HepG2 (cell line): ENCODE data around the gene PERCC1. TPM values are rescaled to one million over a fixed set of nuclear protein-coding genes. Genes with fewer than 3 reads are reported as not detected.
A peak's percentile ranks its signal among the peaks of the same experiment; 100 is the strongest.

Experiments
- AGO1 ChIP-seq: fragments of 200-400 bp; formaldehyde crosslinking; IDR thresholded peaks from 2 replicates; pipeline ENCODE4 v1.6.1; 2017; ENCODE audit warnings: mild to moderate bottlenecking, low read depth, low read length, moderate library complexity; ENCODE audit not compliant: poor library complexity, severe bottlenecking
- AGO2 ChIP-seq: fragments of 200-400 bp; formaldehyde crosslinking; optimal IDR thresholded peaks from 2 replicates; pipeline ENCODE3; 2017; ENCODE audit warnings: mild to moderate bottlenecking, low read depth, low read length, moderate library complexity
- ARID4A ChIP-seq: sonication (generic); formaldehyde crosslinking; IDR thresholded peaks from 2 replicates; pipeline ENCODE4 v1.5.0; 2020; ENCODE audit warnings: mild to moderate bottlenecking, missing genetic modification reagents, borderline replicate concordance
- CREB1 ChIP-seq, 2 experiments: fragments of 450-650 bp in 1 of 2; IDR thresholded peaks; 2 replicates each; pipeline ENCODE4 v1.6.1; 2016 to 2017; ENCODE audit warnings: control low read depth in 1 of 2, mild to moderate bottlenecking in 1 of 2, missing compliant biosample characterization in 1 of 2, missing genetic modification characterization in 1 of 2
- FOXP1 ChIP-seq, 2 experiments: fragments of 450-650 bp in 1 of 2; IDR thresholded peaks; 2 replicates each; pipeline ENCODE4 v1.6.1; 2017 to 2018; ENCODE audit warnings: antibody characterized with exemption in 1 of 2
- MAFK ChIP-seq, 2 experiments: IDR thresholded peaks in 1 of 2; conservative IDR thresholded peaks in 1 of 2; 2 replicates each; pipeline ENCODE4 v1.6.1; 2011; ENCODE audit warnings: improper control_type of control experiment in 2 of 2, low read length in 2 of 2
- THAP9 ChIP-seq: sonication (generic); formaldehyde crosslinking; IDR thresholded peaks from 2 replicates; pipeline ENCODE4; 2020; ENCODE audit warnings: missing genetic modification reagents, mild to moderate bottlenecking, borderline replicate concordance
- ZBTB3 ChIP-seq: sonication (generic); formaldehyde crosslinking; IDR thresholded peaks from 2 replicates; pipeline ENCODE4 v1.4.0; 2020; ENCODE audit warnings: low read depth, mild to moderate bottlenecking, moderate library complexity, missing genetic modification reagents, borderline replicate concordance
- ZFP36 ChIP-seq: fragments of 150-350 bp; IDR thresholded peaks from 2 replicates; pipeline ENCODE4 v1.6.1; 2018; ENCODE audit warnings: borderline replicate concordance, low read length, low read depth; ENCODE audit not compliant: partially characterized antibody
- ZNF354B ChIP-seq: sonication (generic); formaldehyde crosslinking; IDR thresholded peaks from 2 replicates; pipeline ENCODE4 v1.8.0; 2022; ENCODE audit warnings: mild to moderate bottlenecking, missing genetic modification reagents
- ZNF646 ChIP-seq: sonication (generic); formaldehyde crosslinking; IDR thresholded peaks from 2 replicates; pipeline ENCODE4 v1.9.0; 2021; ENCODE audit warnings: mild to moderate bottlenecking, missing genetic modification reagents
- ZNF670 ChIP-seq: sonication (generic); formaldehyde crosslinking; IDR thresholded peaks from 2 replicates; pipeline ENCODE4 v1.8.0; 2022; ENCODE audit warnings: mild to moderate bottlenecking, missing genetic modification reagents, borderline replicate concordance
- ZNF780A ChIP-seq: sonication (generic); formaldehyde crosslinking; IDR thresholded peaks from 2 replicates; pipeline ENCODE4 v1.8.0; 2022; ENCODE audit warnings: mild to moderate bottlenecking, missing genetic modification reagents, moderate library complexity
- polyA plus RNA-seq, 8 experiments: library from polyadenylated mRNA; depleted of rRNA in 3 of 8; stranded (reverse) in 7 of 8; unstranded in 1 of 8; fragments of >200 nt; fragmentation: Illumina TruSeq in 4 of 8; extraction: Trizol in 4 of 8; gene quantifications; 2 replicates each; pipeline versions ENCODE4 v1.2.1 to v1.2.3, GENCODE V29; 2011 to 2016; ENCODE audit warnings: low read depth in 4 of 8, missing spikeins in 1 of 8, mixed read lengths in 1 of 8; ENCODE audit not compliant: insufficient read depth in 1 of 8
- total RNA-seq, 5 experiments: library from RNA; depleted of rRNA; stranded (reverse); fragments of >200 nt; fragmentation: Illumina TruSeq; extraction: Trizol; gene quantifications; 2 replicates each; pipeline ENCODE4 v1.2.3, GENCODE V29; 2016; ENCODE audit warnings: low read depth in 1 of 5

The PERCC1 gene
- total and polyA plus RNA-seq, 2 of the 13 experiments (the other 11 are each of a cell fraction or from before 2014, with no cell fraction given): 0.15 TPM; not detected in 1

- TF ChIP-seq CREB1 (IDR thresholded peaks at IDR 0.05): no peak
- no peak for TF ChIP-seq CREB1 (CRISPR knock-in tag; IDR thresholded peaks at IDR 0.05)
- peak; percentile 67 for TF ChIP-seq AGO1
- no peak for TF ChIP-seq ZNF670 (CRISPR knock-in tag)
- TF ChIP-seq ARID4A (CRISPR knock-in tag): no peak
- TF ChIP-seq ZFP36: no peak
- TF ChIP-seq MAFK (conservative IDR thresholded peaks at IDR 0.05 in 1 of 2, IDR thresholded peaks at IDR 0.05 in 1 of 2; ENCODE audit: low read length in 2 of 2): no peak
- TF ChIP-seq AGO2: peak; percentile 88
- no peak for TF ChIP-seq THAP9 (CRISPR knock-in tag)
- no peak for TF ChIP-seq ZNF646 (CRISPR knock-in tag)
- TF ChIP-seq FOXP1 (IDR thresholded peaks at IDR 0.05): no peak
- no peak for TF ChIP-seq FOXP1 (CRISPR knock-in tag; IDR thresholded peaks at IDR 0.05)
- no peak for TF ChIP-seq ZBTB3 (CRISPR knock-in tag)
- TF ChIP-seq ZNF780A (CRISPR knock-in tag): no peak
- no peak for TF ChIP-seq ZNF354B (CRISPR knock-in tag)
- TF ChIP-seq, all 625 proteins: peak for 4
These were observed 13.3 kb downstream of the PERCC1 start, which contains the start of gene CCDC154 (continued) for GRCh38 chr16:1443980-1444729.
